A673 (cell line): ENCODE results near the gene ELFN2. TPM values are rescaled to one million over a fixed set of nuclear protein-coding genes. Genes with fewer than 3 reads are reported as not detected.

ENCODE experiments used
- BruUV-seq: library from RNA; stranded (reverse); fragments of 400-500 nt; replicated peaks from 2 replicates; lab custom pipeline; 2021; lab: Mats Ljungman, UMichigan
- CTCF ChIA-PET: fragments of 300-600 bp; sonication (Branson Sonifier 250); formaldehyde crosslinking; loops from one replicate; lab custom pipeline; 2022; ENCODE audit warnings: antibody characterized with exemption; lab: Charles Lee
- POLR2A ChIA-PET: fragments of 300-600 bp; sonication (Branson Sonifier 250); formaldehyde crosslinking; loops from one replicate; lab custom pipeline; 2022; ENCODE audit warnings: antibody characterized with exemption; ENCODE audit not compliant: low non-redundant PET; lab: Charles Lee
- DNase-seq: peaks from one replicate; pipeline ENCODE4 v3.0.0-alpha.2; 2015; ENCODE audit warnings: low spot score
- H3K27ac ChIP-seq: fragments of 200-600 bp; sonication (generic); 2 replicates; pipeline ENCODE4 v1.5.1; 2016; ENCODE audit warnings: mixed run types, low read depth, mild to moderate bottlenecking, mixed read lengths, antibody characterized with exemption, low read length; ENCODE audit not compliant: poor library complexity, severe bottlenecking
- H3K27me3 ChIP-seq: fragments of 200-600 bp; sonication (generic); replicated peaks from 2 replicates; pipeline ENCODE4 v1.6.1; 2017; ENCODE audit warnings: mixed run types, low read depth, mild to moderate bottlenecking, mixed read lengths, antibody characterized with exemption, low read length; ENCODE audit not compliant: insufficient read depth, poor library complexity
- H3K36me3 ChIP-seq: fragments of 200-600 bp; sonication (generic); 2 replicates; pipeline ENCODE4 v1.6.1; 2016; ENCODE audit warnings: mixed run types, mild to moderate bottlenecking, mixed read lengths, antibody characterized with exemption, low read length; ENCODE audit not compliant: insufficient read depth, poor library complexity, severe bottlenecking
- H3K4me1 ChIP-seq: fragments of 200-600 bp; sonication (generic); 2 replicates; pipeline ENCODE4 v1.6.1; 2017; ENCODE audit warnings: mixed run types, mild to moderate bottlenecking, mixed read lengths, antibody characterized with exemption, low read length; ENCODE audit not compliant: insufficient read depth, poor library complexity, severe bottlenecking
- H3K4me3 ChIP-seq: fragments of 200-600 bp; sonication (generic); 2 replicates; pipeline ENCODE4 v1.5.1; 2016; ENCODE audit warnings: low read depth, mixed run types, mild to moderate bottlenecking, mixed read lengths, low read length; ENCODE audit not compliant: poor library complexity, severe bottlenecking
- H3K9me3 ChIP-seq: fragments of 200-600 bp; sonication (generic); 2 replicates; pipeline ENCODE4 v1.6.1; 2016; ENCODE audit warnings: mixed run types, low read depth, mild to moderate bottlenecking, mixed read lengths, antibody characterized with exemption, low read length; ENCODE audit not compliant: poor library complexity, severe bottlenecking
- CTCF ChIP-seq: fragments of 300-800, 200-600 bp; sonication (generic); conservative IDR thresholded peaks from 2 replicates; pipeline ENCODE4 v1.5.1; 2017; ENCODE audit warnings: low read depth, mild to moderate bottlenecking, antibody characterized with exemption, low read length, moderate library complexity, mixed read lengths
- EZH2 ChIP-seq: fragments of 200-600 bp; sonication (generic); IDR thresholded peaks from 2 replicates; pipeline ENCODE4 v1.6.1; 2017; ENCODE audit warnings: borderline replicate concordance, low read depth, mild to moderate bottlenecking, mixed read lengths, antibody characterized with exemption, low read length; ENCODE audit not compliant: poor library complexity, severe bottlenecking
- intact Hi-C: fragments of 100-400 bp; cut with micrococcal nuclease; formaldehyde crosslinking; loops from one replicate; pipeline ENCODE4 v1.10.0; 2022; ENCODE audit not compliant: unreplicated experiment
- total RNA-seq: library from RNA; stranded (reverse); gene quantifications from 2 replicates; pipeline ENCODE4 v1.2.3, GENCODE V29; 2021

Gene ELFN2
- total RNA-seq, 1 experiment from 2014 or later, result not detected

- intact Hi-C loops, result no loop called here
- Histone ChIP-seq H3K27ac (no peak overlapping the region), H3K27me3 (no peaks in the 10 kb centered on the region), H3K4me1 (no peaks in the 10 kb centered on the region), H3K4me3 (no peak overlapping the region), H3K9me3 (no peaks in the 10 kb centered on the region), H3K36me3 (no peaks in the 10 kb centered on the region)
- BruUV-seq, result no TSS peak
- ChIA-PET CTCF (no interaction called here), POLR2A (no interaction called here)
- DNase-seq, result no peak
- no peak for TF ChIP-seq EZH2
Measured at GRCh38 chr22:37393746-37394145, 33.5 kb downstream of the ELFN2 start.

- no peak for DNase-seq
- ChIA-PET CTCF (no interaction called here), POLR2A (no interaction called here)
- Histone ChIP-seq H3K36me3 (no peaks in the 10 kb centered on the region), H3K27me3 (no peaks in the 10 kb centered on the region), H3K9me3 (no peaks in the 10 kb centered on the region), H3K27ac (no peak overlapping the region), H3K4me3 (no peak overlapping the region), H3K4me1 (no peaks in the 10 kb centered on the region)
- intact Hi-C loops, result no loop called here
- BruUV-seq, result no TSS peak
- TF ChIP-seq CTCF (no peak), EZH2 (no peak)
Measured at GRCh38 chr22:37392721-37393328, 34.5 kb downstream of the ELFN2 start.

- Histone ChIP-seq H3K27ac (no peak overlapping the region), H3K4me1 (no peaks in the 10 kb centered on the region), H3K36me3 (no peaks in the 10 kb centered on the region), H3K9me3 (no peaks in the 10 kb centered on the region), H3K4me3 (no peak overlapping the region), H3K27me3 (no peaks in the 10 kb centered on the region)
- POLR2A ChIA-PET, result no interaction called here
- intact Hi-C loops, result no loop called here
- TF ChIP-seq EZH2 (no peak), CTCF (no peak)
- CTCF ChIA-PET, result no interaction called here
- no peak for DNase-seq
- BruUV-seq, result no TSS peak
Measured at GRCh38 chr22:37391702-37392101, 35.6 kb downstream of the ELFN2 start.

- ChIA-PET POLR2A (no interaction called here), CTCF (no interaction called here)
- no peak overlapping the region for H3K27ac ChIP-seq
- BruUV-seq, result no TSS peak
- H3K36me3 ChIP-seq, result no peaks in the 10 kb centered on the region
- DNase-seq, result no peak
- H3K9me3 ChIP-seq, result no peaks in the 10 kb centered on the region
- no peak overlapping the region for H3K4me3 ChIP-seq
- H3K27me3 ChIP-seq, result no peaks in the 10 kb centered on the region
- no peaks in the 10 kb centered on the region for H3K4me1 ChIP-seq
- no peak for TF ChIP-seq EZH2
- no peak for TF ChIP-seq CTCF
- intact Hi-C loops, result no loop called here
Measured at GRCh38 chr22:37390075-37390474, 37.2 kb downstream of the ELFN2 start.
